Testis (tissue), 3 donors: ENCODE data around the gene CFAP61. TPM values are rescaled to one million over a fixed set of nuclear protein-coding genes. Genes with fewer than 3 reads are reported as not detected.

ENCODE experiments used
- DNase-seq: peaks from one replicate; pipeline ENCODE4 v3.0.0-alpha.2; 2019
- H3K27ac ChIP-seq, 2 donors: fragments of 200-600 bp; sonication (generic); one replicate each; pipeline ENCODE4 v1.5.1; 2019
- H3K27me3 ChIP-seq: fragments of 200-600 bp; sonication (generic); one replicate; pipeline ENCODE4 v1.5.1; 2019
- H3K36me3 ChIP-seq: fragments of 200-600 bp; sonication (generic); one replicate; pipeline ENCODE4 v1.5.1; 2017; ENCODE audit warnings: low read depth; ENCODE audit errors: missing control alignments
- H3K4me1 ChIP-seq: fragments of 200-600 bp; sonication (generic); one replicate; pipeline ENCODE4 v1.5.1; 2019
- H3K4me3 ChIP-seq, 2 donors: fragments of 200-600 bp; sonication (generic); one replicate each; pipeline ENCODE4 v1.5.1; 2017 to 2019
- H3K9me3 ChIP-seq: fragments of 200-600 bp; sonication (generic); one replicate; pipeline ENCODE4 v1.5.1; 2017
- POLR2A ChIP-seq: fragments of 450-650 bp; IDR thresholded peaks from one replicate; pipeline ENCODE4 v1.6.1; 2017; ENCODE audit warnings: antibody characterized with exemption, mild to moderate bottlenecking, moderate library complexity
- WGBS, 2 donors: methylation state at CpG; one replicate each; pipeline ENCODE4 v1.1.5; 2018; 5-methylcytosine and 5-hydroxymethylcytosine counted together
- intact Hi-C: fragments of 100-400 bp; cut with DNase I; formaldehyde crosslinking; loops from one replicate; pipeline ENCODE4 v1.15.1; 2023; ENCODE audit warnings: low total_unique reads
- polyA plus RNA-seq: library from polyadenylated mRNA; stranded (reverse); fragments of 350-450 nt; fragmentation: Illumina TruSeq; extraction: RNeasy Lipid Tissue Mini Kit (QIAGEN cat#74804); gene quantifications from one replicate; pipeline ENCODE4 v1.2.3, GENCODE V29; 2014; ENCODE audit warnings: low read depth, low replicate concordance; ENCODE audit not compliant: insufficient read depth
- total RNA-seq, 2 donors: library from RNA; depleted of rRNA; stranded (reverse); fragments of >200 nt; gene quantifications; one replicate each; pipeline ENCODE4 v1.2.3, GENCODE V29; 2016
- TF ChIP-seq, protein P1 (sequence below), 3 experiments: fragments of 450-650 bp in 2 of 3; fragments of 200-600 bp in 1 of 3; sonication (generic) in 1 of 3; IDR thresholded peaks; one replicate each; pipeline ENCODE4 v1.5.1; 2016 to 2019; ENCODE audit warnings: antibody characterized with exemption in 3 of 3, mild to moderate bottlenecking in 2 of 3, moderate library complexity in 1 of 3

CFAP61 gene
- total and polyA plus RNA-seq, 3 donors from 2014 or later = 21.4 to 76.0 (median 27.3) TPM

DNA sequence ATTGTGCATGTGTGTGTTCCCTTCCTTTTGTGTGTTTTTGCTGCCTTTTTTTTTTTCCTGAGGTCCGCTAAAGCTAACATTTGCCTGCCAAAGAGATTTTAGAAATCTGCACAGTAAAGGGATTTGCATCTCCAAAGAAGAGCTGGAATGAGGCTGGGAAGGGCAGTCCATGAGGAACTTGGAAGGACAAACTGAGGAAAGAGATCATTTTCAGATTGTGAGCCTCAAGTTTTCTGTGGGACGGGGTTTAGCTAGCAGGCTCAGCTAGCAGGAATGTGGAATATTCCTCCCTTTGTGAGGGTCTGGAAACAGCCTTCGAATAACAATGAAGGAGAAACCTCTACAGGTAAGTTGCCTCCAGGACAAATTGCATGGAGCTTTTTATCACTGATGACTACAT, 319.3 kb downstream of the CFAP61 start:
- peaks cover 3% of the 10 kb centered on the region for H3K27me3 ChIP-seq
- 50 to 59% methylated on average over 3 of the region's 3 CpGs for WGBS, 2 donors
- TF ChIP-seq, protein P1, sequence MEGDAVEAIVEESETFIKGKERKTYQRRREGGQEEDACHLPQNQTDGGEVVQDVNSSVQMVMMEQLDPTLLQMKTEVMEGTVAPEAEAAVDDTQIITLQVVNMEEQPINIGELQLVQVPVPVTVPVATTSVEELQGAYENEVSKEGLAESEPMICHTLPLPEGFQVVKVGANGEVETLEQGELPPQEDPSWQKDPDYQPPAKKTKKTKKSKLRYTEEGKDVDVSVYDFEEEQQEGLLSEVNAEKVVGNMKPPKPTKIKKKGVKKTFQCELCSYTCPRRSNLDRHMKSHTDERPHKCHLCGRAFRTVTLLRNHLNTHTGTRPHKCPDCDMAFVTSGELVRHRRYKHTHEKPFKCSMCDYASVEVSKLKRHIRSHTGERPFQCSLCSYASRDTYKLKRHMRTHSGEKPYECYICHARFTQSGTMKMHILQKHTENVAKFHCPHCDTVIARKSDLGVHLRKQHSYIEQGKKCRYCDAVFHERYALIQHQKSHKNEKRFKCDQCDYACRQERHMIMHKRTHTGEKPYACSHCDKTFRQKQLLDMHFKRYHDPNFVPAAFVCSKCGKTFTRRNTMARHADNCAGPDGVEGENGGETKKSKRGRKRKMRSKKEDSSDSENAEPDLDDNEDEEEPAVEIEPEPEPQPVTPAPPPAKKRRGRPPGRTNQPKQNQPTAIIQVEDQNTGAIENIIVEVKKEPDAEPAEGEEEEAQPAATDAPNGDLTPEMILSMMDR (IDR thresholded peaks at IDR 0.05) = no peak
- TF ChIP-seq POLR2A = no peak
- DNase-seq = no peak
- intact Hi-C loops = loop anchor here (10.0 kb wide), 1 partner anchor 193 kb away; no protein-coding TSS in a partner anchor
- H3K36me3 ChIP-seq = no peaks in the 10 kb centered on the region
- no peak overlapping the region for H3K27ac ChIP-seq
- no peaks in the 10 kb centered on the region for H3K9me3 ChIP-seq
- no peak overlapping the region for H3K4me3 ChIP-seq
- no peaks in the 10 kb centered on the region for H3K4me1 ChIP-seq

DNA sequence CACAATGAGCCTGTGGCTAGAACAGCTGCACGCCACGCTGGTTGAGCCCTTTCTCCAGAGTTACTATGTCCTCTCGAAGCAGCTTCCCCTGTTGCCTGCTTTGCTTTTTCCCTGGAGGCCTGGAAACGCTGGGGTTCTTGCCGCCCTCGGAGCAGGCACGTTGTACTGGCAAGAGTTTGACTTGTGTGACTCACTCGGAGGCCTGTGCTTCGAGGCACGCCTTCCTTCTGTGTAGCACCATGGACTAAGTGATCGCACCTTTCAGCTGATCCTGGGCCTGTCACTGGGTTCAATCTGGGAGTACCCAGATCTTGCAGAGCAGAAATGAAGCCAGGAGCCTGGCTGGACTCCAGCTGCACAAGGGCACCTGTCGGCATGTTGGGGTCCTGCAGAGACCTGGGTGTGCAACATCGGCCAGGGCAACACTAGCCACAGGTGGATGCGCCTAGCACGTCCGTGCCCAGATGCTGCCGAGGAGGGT, 320.8 kb downstream of the CFAP61 start:
- no peaks in the 10 kb centered on the region for H3K36me3 ChIP-seq
- H3K27me3 ChIP-seq = peaks cover 3% of the 10 kb centered on the region
- H3K9me3 ChIP-seq = no peaks in the 10 kb centered on the region
- H3K27ac ChIP-seq = no peak overlapping the region
- H3K4me1 ChIP-seq = no peaks in the 10 kb centered on the region
- no peak overlapping the region for H3K4me3 ChIP-seq
- DNase-seq = no peak
- intact Hi-C loops = loop anchor here (10.0 kb wide), 1 partner anchor 192 kb away; no protein-coding TSS in a partner anchor
- 64 to 65% methylated on average over 12 to 17 of the region's 17 CpGs for WGBS, 2 donors
- TF ChIP-seq, protein P1 (IDR thresholded peaks at IDR 0.05) = no peak
- TF ChIP-seq POLR2A = no peak

DNA sequence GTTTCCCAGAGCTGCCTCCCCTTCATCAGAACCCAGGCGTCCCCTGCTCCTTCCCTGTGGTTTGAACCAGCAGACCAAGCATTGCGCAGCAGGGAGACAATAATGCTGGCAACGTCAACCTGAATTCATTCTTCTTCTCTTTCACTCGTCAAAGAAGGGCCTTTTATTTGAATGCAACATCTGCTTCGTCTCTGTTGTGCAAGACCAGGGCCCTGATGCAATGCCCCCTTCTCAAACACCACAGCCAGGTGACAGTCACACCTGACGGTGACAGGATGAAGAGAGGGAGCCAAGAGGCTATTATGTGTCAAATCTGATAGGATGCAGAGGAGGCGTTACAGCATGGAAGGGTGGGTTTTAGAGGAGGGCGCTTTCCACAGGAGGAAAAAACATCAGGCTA, 323.5 kb downstream of the CFAP61 start:
- H3K4me1 ChIP-seq = no peaks in the 10 kb centered on the region
- no peaks in the 10 kb centered on the region for H3K36me3 ChIP-seq
- H3K9me3 ChIP-seq = no peaks in the 10 kb centered on the region
- H3K4me3 ChIP-seq = no peak overlapping the region
- intact Hi-C loops = loop anchor here (10.0 kb wide), 1 partner anchor 189 kb away; no protein-coding TSS in a partner anchor
- DNase-seq = no peak
- no peaks in the 10 kb centered on the region for H3K27me3 ChIP-seq
- H3K27ac ChIP-seq = no peak overlapping the region
- 73 to 78% methylated on average over 8 of the region's 8 CpGs for WGBS, 2 donors
- TF ChIP-seq, protein P1 (IDR thresholded peaks at IDR 0.05) = no peak
- TF ChIP-seq POLR2A = no peak

DNA sequence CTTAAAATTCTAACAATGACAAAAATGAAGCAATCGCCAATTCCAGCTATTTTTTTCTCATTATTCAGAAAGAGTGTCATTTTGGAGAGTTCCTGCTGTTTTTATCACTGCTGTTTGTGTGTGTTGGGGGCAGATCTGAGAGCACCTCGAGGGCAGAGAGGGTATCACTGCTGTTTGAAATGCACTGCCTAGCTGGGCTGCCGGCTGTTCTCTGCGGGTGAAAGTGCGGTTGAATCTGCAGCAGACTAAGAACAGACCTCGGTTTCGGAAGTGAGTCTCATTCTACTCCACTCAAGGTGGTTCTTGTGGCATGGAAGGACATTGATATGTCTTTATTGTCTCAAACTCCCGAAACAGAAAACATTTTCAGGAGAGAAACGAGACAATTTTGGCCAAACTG, 333.9 kb downstream of the CFAP61 start:
- intact Hi-C loops = no loop called here
- TF ChIP-seq, protein P1 (IDR thresholded peaks at IDR 0.05) = no peak
- TF ChIP-seq POLR2A = no peak
- no peak overlapping the region for H3K4me3 ChIP-seq
- no peak for DNase-seq
- 58 to 63% methylated on average over 9 of the region's 9 CpGs for WGBS, 2 donors
- no peaks in the 10 kb centered on the region for H3K4me1 ChIP-seq
- H3K27me3 ChIP-seq = no peaks in the 10 kb centered on the region
- no peaks in the 10 kb centered on the region for H3K36me3 ChIP-seq
- H3K9me3 ChIP-seq = no peaks in the 10 kb centered on the region
- no peak overlapping the region for H3K27ac ChIP-seq

DNA sequence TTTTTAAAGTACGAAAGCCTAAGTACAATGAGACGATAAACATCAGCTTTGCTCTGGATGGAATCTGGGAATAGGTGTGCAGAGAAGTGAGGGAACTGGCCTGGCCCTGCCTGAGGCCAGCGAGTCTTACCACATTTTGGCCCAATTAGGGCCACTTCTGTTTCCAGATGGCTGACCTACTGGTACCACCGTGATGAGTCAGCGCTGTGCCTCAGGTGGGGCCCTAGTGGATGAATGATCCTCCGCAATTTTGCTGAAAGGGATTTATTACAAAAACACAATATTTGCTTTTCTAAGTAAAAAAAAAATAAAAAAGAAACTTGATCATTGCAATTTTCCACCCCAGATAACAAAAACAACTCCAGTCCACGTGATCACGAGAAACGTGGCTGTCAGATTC, 338.1 kb downstream of the CFAP61 start:
- Histone ChIP-seq H3K27ac (no peak overlapping the region), H3K27me3 (no peaks in the 10 kb centered on the region), H3K36me3 (no peaks in the 10 kb centered on the region), H3K4me1 (peaks cover 4% of the 10 kb centered on the region), H3K9me3 (no peaks in the 10 kb centered on the region), H3K4me3 (no peak overlapping the region)
- intact Hi-C loops = loop anchor here (5.0 kb wide), 1 partner anchor 247 kb away; no protein-coding TSS in a partner anchor
- TF ChIP-seq, protein P1 (IDR thresholded peaks at IDR 0.05) = no peak
- no peak for TF ChIP-seq POLR2A
- 91 to 96% methylated on average over 9 of the region's 9 CpGs for WGBS, 2 donors
- no peak for DNase-seq
